GM23338 (cell line): ENCODE data around the gene CASK. TPM values are rescaled to one million over a fixed set of nuclear protein-coding genes. Genes with fewer than 3 reads are reported as not detected.
A peak's percentile ranks its signal among the peaks of the same experiment; 100 is the strongest.

Experiments
- ATAC-seq: fragments of 200-7000 bp; cut with Tn5 transposase; 3 replicates; pipeline ENCODE4 v1.9.1; 2020
- DNase-seq: peaks from one replicate; pipeline ENCODE4 v3.0.0-alpha.2; 2015; ENCODE audit warnings: low spot score
- H2AFZ ChIP-seq: fragments of 200-600 bp; sonication (generic); 2 replicates; pipeline ENCODE4 v1.8.0; 2016; ENCODE audit warnings: antibody characterized with exemption, mild to moderate bottlenecking, moderate library complexity
- H3F3A ChIP-seq: fragments of 200-600 bp; sonication (generic); replicated peaks from 2 replicates; pipeline ENCODE4 v1.8.0; 2017; ENCODE audit warnings: antibody characterized with exemption, mixed run types, low read depth
- H3K27ac ChIP-seq: fragments of 200-600 bp; sonication (generic); 2 replicates; pipeline ENCODE4 v1.6.1; 2016; ENCODE audit warnings: low read depth
- H3K27me3 ChIP-seq: fragments of 200-600 bp; sonication (generic); 2 replicates; pipeline ENCODE4 v1.8.0; 2016; ENCODE audit warnings: mild to moderate bottlenecking, mixed run types, moderate library complexity; ENCODE audit not compliant: insufficient read depth
- H3K36me3 ChIP-seq: fragments of 200-600 bp; sonication (generic); 2 replicates; pipeline ENCODE4 v1.8.0; 2016; ENCODE audit warnings: mild to moderate bottlenecking; ENCODE audit not compliant: insufficient read depth
- H3K4me1 ChIP-seq: fragments of 200-600 bp; sonication (generic); 2 replicates; pipeline ENCODE4 v1.8.0; 2016; ENCODE audit warnings: mild to moderate bottlenecking, moderate library complexity; ENCODE audit not compliant: insufficient read depth
- H3K4me2 ChIP-seq: fragments of 200-600 bp; sonication (generic); 2 replicates; pipeline ENCODE4 v1.7.1; 2017; ENCODE audit warnings: mixed run types
- H3K4me3 ChIP-seq: fragments of 200-600 bp; sonication (generic); 2 replicates; pipeline ENCODE4 v1.6.1; 2016; ENCODE audit warnings: mixed run types
- H3K79me2 ChIP-seq: fragments of 200-600 bp; sonication (generic); replicated peaks from 2 replicates; pipeline ENCODE4 v1.8.0; 2017; ENCODE audit warnings: mild to moderate bottlenecking; ENCODE audit not compliant: insufficient read depth
- H3K9me2 ChIP-seq: fragments of 200-600 bp; sonication (generic); 2 replicates; pipeline ENCODE4 v1.8.0; 2017; ENCODE audit not compliant: insufficient read depth
- H4K20me1 ChIP-seq: fragments of 200-600 bp; sonication (generic); replicated peaks from 2 replicates; pipeline ENCODE4 v1.8.0; 2017; ENCODE audit warnings: mild to moderate bottlenecking; ENCODE audit not compliant: insufficient read depth
- H3K27ac Mint-ChIP-seq: 2 replicates; pipeline ENCODE4 v1.8.0; 2020; ENCODE audit warnings: inconsistent platforms, mild to moderate bottlenecking, moderate library complexity, mixed read lengths
- H3K27me3 Mint-ChIP-seq: 3 replicates; pipeline ENCODE4 v1.8.0; 2022; ENCODE audit warnings: low read depth, mild to moderate bottlenecking, moderate library complexity, mixed read lengths, inconsistent platforms; ENCODE audit not compliant: insufficient read depth, poor library complexity
- H3K36me3 Mint-ChIP-seq: 3 replicates; pipeline ENCODE4 v1.8.0; 2021; ENCODE audit warnings: low read depth, mild to moderate bottlenecking, inconsistent platforms, moderate library complexity, mixed read lengths
- H3K4me1 Mint-ChIP-seq: 3 replicates; pipeline ENCODE4 v1.8.0; 2020; ENCODE audit warnings: mild to moderate bottlenecking, inconsistent platforms, mixed read lengths
- H3K4me3 Mint-ChIP-seq: 3 replicates; pipeline ENCODE4 v1.8.0; 2021; ENCODE audit warnings: moderate library complexity, mild to moderate bottlenecking, inconsistent platforms, mixed read lengths
- H3K9me3 Mint-ChIP-seq: 3 replicates; pipeline ENCODE4 v1.8.0; 2020; ENCODE audit warnings: moderate library complexity, mild to moderate bottlenecking, inconsistent platforms, mixed read lengths
- CREB1 ChIP-seq: fragments of 250-450 bp; sonication (Bioruptor Pico); IDR thresholded peaks from 2 replicates; pipeline ENCODE4 v1.5.0; 2020; ENCODE audit warnings: low read depth, mild to moderate bottlenecking, moderate library complexity
- CTCF ChIP-seq, 2 experiments: fragments of 200-600 bp in 1 of 2; sonication (generic) in 1 of 2; conservative IDR thresholded peaks; 2 replicates each; pipeline versions ENCODE4 v1.5.1 to v1.6.1; 2016 to 2017; ENCODE audit warnings: antibody characterized with exemption in 2 of 2, low read depth in 2 of 2, mild to moderate bottlenecking in 2 of 2, moderate library complexity in 1 of 2
- EZH2 ChIP-seq: fragments of 200-600 bp; sonication (generic); IDR thresholded peaks from one replicate; pipeline ENCODE4 v1.8.0; 2017; ENCODE audit warnings: antibody characterized with exemption, mild to moderate bottlenecking, low read depth; ENCODE audit not compliant: unreplicated experiment
- EZH2phosphoT487 ChIP-seq: fragments of 200-600 bp; sonication (generic); IDR thresholded peaks from one replicate; pipeline ENCODE4 v1.8.1; 2018; ENCODE audit warnings: antibody characterized with exemption; ENCODE audit not compliant: unreplicated experiment
- JUNB ChIP-seq: IDR thresholded peaks from one replicate; pipeline ENCODE4 v1.6.1; 2016; ENCODE audit warnings: antibody characterized with exemption; ENCODE audit not compliant: unreplicated experiment
- NANOG ChIP-seq: IDR thresholded peaks from 2 replicates; pipeline ENCODE4 v1.6.1; 2016; ENCODE audit warnings: antibody characterized with exemption, borderline replicate concordance
- POLR2AphosphoS5 ChIP-seq: IDR thresholded peaks from 2 replicates; pipeline ENCODE4 v1.6.1; 2016; ENCODE audit warnings: antibody characterized with exemption, low read depth
- REST ChIP-seq: IDR thresholded peaks from one replicate; pipeline ENCODE4 v1.6.1; 2018; ENCODE audit warnings: antibody characterized with exemption; ENCODE audit not compliant: unreplicated experiment
- STAT1 ChIP-seq: IDR thresholded peaks from one replicate; pipeline ENCODE4 v1.6.1; 2016; ENCODE audit warnings: antibody characterized with exemption; ENCODE audit not compliant: unreplicated experiment
- ZNF114 ChIP-seq: fragments of 250-450 bp; sonication (Bioruptor Pico); IDR thresholded peaks from 2 replicates; pipeline ENCODE4 v1.5.0; 2020; ENCODE audit warnings: mild to moderate bottlenecking, moderate library complexity
- ZNF331 ChIP-seq: fragments of 250-450 bp; sonication (Bioruptor Pico); IDR thresholded peaks from 2 replicates; pipeline ENCODE4 v1.5.0; 2020; ENCODE audit warnings: low read depth, mild to moderate bottlenecking, moderate library complexity
- ZNF462 ChIP-seq: fragments of 250-450 bp; sonication (Bioruptor Pico); IDR thresholded peaks from 2 replicates; pipeline ENCODE4 v1.5.0; 2020; ENCODE audit warnings: mild to moderate bottlenecking, moderate library complexity
- polyA plus RNA-seq: library from polyadenylated mRNA; unstranded; fragments of >200 nt; fragmentation: Nextera tagmentation; extraction: Ambion mirVana; gene quantifications from 2 replicates; pipeline ENCODE4 v1.2.1, GENCODE V29; 2016
- total RNA-seq: library from RNA; depleted of rRNA; stranded (reverse); fragments of >200 nt; shearing (Covaris generic); gene quantifications from 2 replicates; pipeline ENCODE4 v1.2.3, GENCODE V29; 2014
- TF ChIP-seq, protein P1 (sequence below): IDR thresholded peaks from 2 replicates; pipeline ENCODE4 v1.6.1; 2016; ENCODE audit warnings: antibody characterized with exemption

Gene CASK
- total and polyA plus RNA-seq, 2 experiments from 2014 or later: 15.3 to 44.4 TPM

DNA sequence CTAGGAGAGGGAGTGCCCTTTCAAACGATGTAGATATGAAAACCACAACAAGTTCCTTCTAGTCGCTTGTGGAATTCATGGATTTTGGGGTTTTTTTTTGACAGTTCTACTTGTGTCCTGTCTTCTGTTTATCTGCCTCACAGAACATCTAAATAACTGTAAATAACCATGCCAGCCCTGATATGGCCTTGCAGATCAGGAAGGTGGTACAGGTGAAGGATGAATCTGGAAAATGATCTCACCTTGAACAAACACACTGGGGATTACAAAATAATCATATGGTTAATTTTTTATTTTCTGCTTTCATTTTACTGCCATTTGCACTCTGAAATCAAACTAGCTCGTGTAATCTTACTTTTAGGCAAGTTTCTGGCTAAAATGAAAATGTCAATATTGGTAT, 162.2 kb downstream of the CASK start:
- Histone ChIP-seq H3K79me2 (0 out of 2 replicates have a peak, but pooled peaks cover 3% of the 10 kb centered on the region), H3K4me3 (no peak overlapping the region), H3K4me1 (0 out of 2 replicates have a peak, but pooled peaks cover 3% of the 10 kb centered on the region), H3F3A (no peaks in the 10 kb centered on the region), H3K36me3 (no peaks in the 10 kb centered on the region), H3K27me3 (no peaks in the 10 kb centered on the region), H3K27ac (no peak overlapping the region), H3K4me2 (no peak overlapping the region), H2AFZ (no peak overlapping the region), H3K9me2 (no peaks in the 10 kb centered on the region), H4K20me1 (no peaks in the 10 kb centered on the region; the same call in 1 of the 2 replicates)
- no peaks in the 10 kb centered on the region; the same call in 2 of the 3 replicates for H3K9me3 Mint-ChIP-seq
- peak overlapping the region; percentile 72 for H3K27ac Mint-ChIP-seq
- H3K4me1 Mint-ChIP-seq: peaks cover 11% of the 10 kb centered on the region; the same call in 2 of the 3 replicates
- no peak overlapping the region for H3K4me3 Mint-ChIP-seq
- H3K27me3 Mint-ChIP-seq: no peaks in the 10 kb centered on the region
- no peak for ATAC-seq
- TF ChIP-seq NANOG (no peak), CTCF (conservative IDR thresholded peaks at IDR 0.05; ENCODE audit: low read depth in 2 of 2) (no peak), EZH2phosphoT487 (no peak), ZNF462 (CRISPR knock-in tag) (no peak), JUNB (no peak), REST (no peak), ZNF114 (CRISPR knock-in tag) (no peak), CREB1 (CRISPR knock-in tag) (no peak), ZNF331 (CRISPR knock-in tag) (no peak), POLR2AphosphoS5 (no peak), STAT1 (no peak), EZH2 (no peak)
- TF ChIP-seq, protein P1, sequence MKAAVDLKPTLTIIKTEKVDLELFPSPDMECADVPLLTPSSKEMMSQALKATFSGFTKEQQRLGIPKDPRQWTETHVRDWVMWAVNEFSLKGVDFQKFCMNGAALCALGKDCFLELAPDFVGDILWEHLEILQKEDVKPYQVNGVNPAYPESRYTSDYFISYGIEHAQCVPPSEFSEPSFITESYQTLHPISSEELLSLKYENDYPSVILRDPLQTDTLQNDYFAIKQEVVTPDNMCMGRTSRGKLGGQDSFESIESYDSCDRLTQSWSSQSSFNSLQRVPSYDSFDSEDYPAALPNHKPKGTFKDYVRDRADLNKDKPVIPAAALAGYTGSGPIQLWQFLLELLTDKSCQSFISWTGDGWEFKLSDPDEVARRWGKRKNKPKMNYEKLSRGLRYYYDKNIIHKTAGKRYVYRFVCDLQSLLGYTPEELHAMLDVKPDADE: no peak
- no peaks in the 10 kb centered on the region for H3K36me3 Mint-ChIP-seq
- no peak for DNase-seq
